GM12875 (cell line): ENCODE results near the gene NRCAM.

Experiments
- H3K4me3 ChIP-seq: one replicate; pipeline ENCODE4 v1.5.1; 2011; ENCODE audit warnings: low read depth, low read length, control low read depth
- TF ChIP-seq, protein P1 (sequence below): IDR thresholded peaks from 2 replicates; pipeline ENCODE4 v1.5.1; 2011; ENCODE audit warnings: low read depth, mild to moderate bottlenecking, control low read depth, inconsistent platforms, low read length, moderate library complexity, borderline replicate concordance; ENCODE audit not compliant: insufficient read depth

The NRCAM gene

DNA sequence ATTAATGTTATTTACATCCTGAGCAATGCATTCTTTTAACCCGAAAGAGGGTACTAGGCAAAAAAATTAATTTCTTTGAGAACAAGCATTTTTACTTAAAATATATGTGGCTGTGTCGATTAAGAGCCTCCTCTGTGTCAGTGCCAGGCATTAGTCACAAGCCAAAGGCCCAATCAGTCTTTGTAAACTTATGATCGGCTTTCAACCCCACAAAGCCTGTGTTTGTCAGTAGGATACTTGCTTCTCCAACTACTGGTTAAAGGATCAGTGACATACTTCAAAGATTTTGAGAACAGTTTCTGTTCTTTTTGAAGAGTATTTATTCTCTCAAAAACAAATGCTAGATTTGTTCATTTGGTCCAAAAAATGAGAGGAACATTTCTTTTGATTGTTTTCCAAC is 159.3 kb downstream of the NRCAM start:
- H3K4me3 ChIP-seq = no peak overlapping the region
- TF ChIP-seq, protein P1, sequence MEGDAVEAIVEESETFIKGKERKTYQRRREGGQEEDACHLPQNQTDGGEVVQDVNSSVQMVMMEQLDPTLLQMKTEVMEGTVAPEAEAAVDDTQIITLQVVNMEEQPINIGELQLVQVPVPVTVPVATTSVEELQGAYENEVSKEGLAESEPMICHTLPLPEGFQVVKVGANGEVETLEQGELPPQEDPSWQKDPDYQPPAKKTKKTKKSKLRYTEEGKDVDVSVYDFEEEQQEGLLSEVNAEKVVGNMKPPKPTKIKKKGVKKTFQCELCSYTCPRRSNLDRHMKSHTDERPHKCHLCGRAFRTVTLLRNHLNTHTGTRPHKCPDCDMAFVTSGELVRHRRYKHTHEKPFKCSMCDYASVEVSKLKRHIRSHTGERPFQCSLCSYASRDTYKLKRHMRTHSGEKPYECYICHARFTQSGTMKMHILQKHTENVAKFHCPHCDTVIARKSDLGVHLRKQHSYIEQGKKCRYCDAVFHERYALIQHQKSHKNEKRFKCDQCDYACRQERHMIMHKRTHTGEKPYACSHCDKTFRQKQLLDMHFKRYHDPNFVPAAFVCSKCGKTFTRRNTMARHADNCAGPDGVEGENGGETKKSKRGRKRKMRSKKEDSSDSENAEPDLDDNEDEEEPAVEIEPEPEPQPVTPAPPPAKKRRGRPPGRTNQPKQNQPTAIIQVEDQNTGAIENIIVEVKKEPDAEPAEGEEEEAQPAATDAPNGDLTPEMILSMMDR = no peak

DNA sequence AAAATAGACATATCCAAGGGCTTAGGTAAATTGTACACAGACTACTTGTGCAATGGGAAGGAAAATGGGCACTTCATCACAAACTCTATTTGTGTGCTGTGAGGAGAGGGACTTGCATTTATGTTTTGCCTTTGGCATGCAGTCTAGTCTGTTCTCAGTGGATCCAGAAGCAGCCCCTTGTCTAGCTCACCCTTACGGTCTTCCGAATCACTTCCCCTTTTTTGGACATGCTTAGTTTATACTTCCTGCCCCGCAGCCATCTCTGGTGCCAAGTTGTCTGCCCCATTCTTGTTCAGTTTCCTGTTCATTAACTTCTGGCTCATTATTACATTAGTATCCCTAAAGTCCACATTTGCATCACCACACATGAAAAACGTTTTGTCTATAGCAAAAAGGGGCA is 161.6 kb downstream of the NRCAM start:
- TF ChIP-seq, protein P1 = no peak
- no peak overlapping the region for H3K4me3 ChIP-seq

GRCh38 chr7:108293149-108293612 is 163.1 kb downstream of the NRCAM start:
- H3K4me3 ChIP-seq = no peak overlapping the region
- TF ChIP-seq, protein P1 = no peak

DNA sequence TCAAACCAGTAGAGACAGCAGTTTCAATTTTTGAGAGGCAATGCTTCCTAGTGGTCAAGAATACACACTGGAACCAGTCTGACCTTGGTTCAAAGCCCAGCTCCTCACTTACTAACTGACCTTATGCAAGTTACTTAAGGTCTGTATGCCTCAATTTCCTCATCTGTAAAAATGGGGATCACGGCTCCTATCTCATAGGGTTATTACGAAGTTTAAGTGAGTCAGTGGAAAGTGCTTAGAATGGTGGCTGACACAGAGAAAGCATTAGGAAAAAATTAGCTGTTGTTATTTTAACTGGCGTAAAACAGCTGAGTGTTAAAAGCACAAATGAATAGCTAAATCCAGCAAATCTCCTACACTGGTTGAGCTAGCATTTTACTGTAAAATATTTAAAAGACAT is 163.7 kb downstream of the NRCAM start:
- H3K4me3 ChIP-seq = no peak overlapping the region
- TF ChIP-seq, protein P1 = no peak

- H3K4me3 ChIP-seq = no peak overlapping the region
- TF ChIP-seq, protein P1 = no peak
These were observed 164.3 kb downstream of the NRCAM start for GRCh38 chr7:108291791-108292440.

- no peak overlapping the region for H3K4me3 ChIP-seq
These were observed 165.1 kb downstream of the NRCAM start for GRCh38 chr7:108291152-108291508.

More at GRCh38 chr7:108291152-108291508, 165.1 kb downstream of the NRCAM start:
- TF ChIP-seq, protein P1 = no peak
